ENCODE data around the gene KIF3A. TPM values are rescaled to one million over a fixed set of nuclear protein-coding genes. Genes with fewer than 3 reads are reported as not detected.

The KIF3A gene
- total RNA-seq, 1 donor: 12.7 TPM

DNA sequence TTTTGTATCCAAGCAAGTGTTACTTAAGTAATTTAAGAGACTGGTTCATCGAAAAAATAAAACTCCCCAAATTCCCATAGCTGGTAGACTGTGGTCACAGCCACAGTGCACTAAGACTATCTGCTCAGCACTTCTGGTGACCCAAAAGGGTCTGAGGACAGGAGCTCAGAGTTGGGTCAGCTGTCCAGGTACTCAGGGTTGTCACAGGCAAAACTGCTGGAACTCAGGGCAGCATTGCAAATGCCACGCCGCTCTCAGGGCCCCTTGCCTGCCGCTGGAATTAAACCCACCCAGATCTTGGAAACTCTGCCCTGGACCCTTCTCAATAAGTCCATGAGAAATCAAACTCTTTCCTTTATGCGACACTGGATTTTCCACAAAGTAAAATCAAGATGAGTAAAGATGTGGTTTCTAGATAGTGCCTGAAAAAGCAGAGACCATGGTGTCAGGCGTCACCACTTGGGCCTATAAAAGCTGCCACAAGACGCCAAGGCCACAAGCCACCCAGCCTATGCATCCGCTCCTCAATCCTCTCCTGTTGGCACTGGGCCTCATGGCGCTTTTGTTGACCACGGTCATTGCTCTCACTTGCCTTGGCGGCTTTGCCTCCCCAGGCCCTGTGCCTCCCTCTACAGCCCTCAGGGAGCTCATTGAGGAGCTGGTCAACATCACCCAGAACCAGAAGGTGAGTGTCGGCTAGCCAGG, 79.5 kb downstream of the KIF3A start, which contains the start of gene IL13:
Gene IL13 (plus strand): TSS at position 498 of the 705 bp plus-strand sequence. CDS start 14 bp downstream, at position 512.
- Histone ChIP-seq H3K4me3 (ENCODE audit: insufficient read depth, low read length) (no peak within 1 kb of the TSS), H3K36me3 (ENCODE audit: insufficient read depth, low read length) (no peaks in the 10 kb centered on the region), H3K27ac (ENCODE audit: low read depth, low read length) (no peak within 1 kb of the TSS), H2AFZ (ENCODE audit: low read length) (no peak within 1 kb of the TSS), H3K4me1 (ENCODE audit: insufficient read depth, low read length) (peaks cover 10% of the 10 kb centered on the region), H3K4me2 (ENCODE audit: insufficient read depth, low read length) (no peak within 1 kb of the TSS), H3K79me2 (ENCODE audit: insufficient read depth, low read length) (no peaks in the 10 kb centered on the region), H4K20me1 (ENCODE audit: insufficient read depth, low read length) (no peaks in the 10 kb centered on the region), H3K27me3 (ENCODE audit: insufficient read depth, low read length) (peaks cover 19% of the 10 kb centered on the region), H3K9me3 (ENCODE audit: low read depth, low read length) (no peaks in the 10 kb centered on the region)
- TF ChIP-seq, protein P1, sequence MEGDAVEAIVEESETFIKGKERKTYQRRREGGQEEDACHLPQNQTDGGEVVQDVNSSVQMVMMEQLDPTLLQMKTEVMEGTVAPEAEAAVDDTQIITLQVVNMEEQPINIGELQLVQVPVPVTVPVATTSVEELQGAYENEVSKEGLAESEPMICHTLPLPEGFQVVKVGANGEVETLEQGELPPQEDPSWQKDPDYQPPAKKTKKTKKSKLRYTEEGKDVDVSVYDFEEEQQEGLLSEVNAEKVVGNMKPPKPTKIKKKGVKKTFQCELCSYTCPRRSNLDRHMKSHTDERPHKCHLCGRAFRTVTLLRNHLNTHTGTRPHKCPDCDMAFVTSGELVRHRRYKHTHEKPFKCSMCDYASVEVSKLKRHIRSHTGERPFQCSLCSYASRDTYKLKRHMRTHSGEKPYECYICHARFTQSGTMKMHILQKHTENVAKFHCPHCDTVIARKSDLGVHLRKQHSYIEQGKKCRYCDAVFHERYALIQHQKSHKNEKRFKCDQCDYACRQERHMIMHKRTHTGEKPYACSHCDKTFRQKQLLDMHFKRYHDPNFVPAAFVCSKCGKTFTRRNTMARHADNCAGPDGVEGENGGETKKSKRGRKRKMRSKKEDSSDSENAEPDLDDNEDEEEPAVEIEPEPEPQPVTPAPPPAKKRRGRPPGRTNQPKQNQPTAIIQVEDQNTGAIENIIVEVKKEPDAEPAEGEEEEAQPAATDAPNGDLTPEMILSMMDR (IDR thresholded peaks at IDR 0.05; ENCODE audit: extremely low read depth, low read depth, low read length): no peak
- no peak for DNase-seq (ENCODE audit: insufficient read length, low spot score, missing footprints)

DNA sequence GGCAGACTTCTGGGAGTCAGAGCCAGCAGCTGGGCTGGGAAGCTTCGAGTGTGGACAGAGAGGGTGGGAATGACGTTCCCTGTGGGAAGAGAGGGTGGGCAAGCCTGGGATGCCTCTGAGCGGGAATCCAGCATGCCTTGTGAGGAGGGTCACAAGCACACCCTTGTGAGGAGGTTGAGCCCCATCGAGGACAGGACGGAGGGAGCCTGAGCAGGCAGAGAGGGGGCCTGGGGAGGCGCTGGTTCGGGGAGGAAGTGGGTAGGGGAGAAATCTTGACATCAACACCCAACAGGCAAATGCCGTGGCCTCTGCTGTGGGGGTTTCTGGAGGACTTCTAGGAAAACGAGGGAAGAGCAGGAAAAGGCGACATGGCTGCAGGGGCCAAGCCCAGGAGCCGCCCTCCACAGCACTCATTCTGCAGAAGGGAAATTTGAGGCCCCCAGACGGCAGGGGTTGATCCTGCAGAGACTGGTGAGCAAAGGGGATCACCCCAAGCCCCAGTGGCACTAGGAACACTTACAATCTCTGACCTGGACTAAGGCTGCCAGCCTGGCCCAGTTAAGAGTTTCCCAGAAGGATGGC, 80.5 kb downstream of the KIF3A start:
- Histone ChIP-seq H3K9me3 (ENCODE audit: low read depth, low read length) (no peaks in the 10 kb centered on the region), H3K79me2 (ENCODE audit: insufficient read depth, low read length) (no peaks in the 10 kb centered on the region), H2AFZ (ENCODE audit: low read length) (no peak overlapping the region), H3K36me3 (ENCODE audit: insufficient read depth, low read length) (no peaks in the 10 kb centered on the region), H3K4me2 (ENCODE audit: insufficient read depth, low read length) (peak overlapping the region; percentile 76), H3K4me3 (ENCODE audit: insufficient read depth, low read length) (peak overlapping the region; percentile 65), H3K4me1 (ENCODE audit: insufficient read depth, low read length) (peaks cover 10% of the 10 kb centered on the region), H3K27me3 (ENCODE audit: insufficient read depth, low read length) (peaks cover 19% of the 10 kb centered on the region), H4K20me1 (ENCODE audit: insufficient read depth, low read length) (no peaks in the 10 kb centered on the region), H3K27ac (ENCODE audit: low read depth, low read length) (no peak overlapping the region)
- DNase-seq (ENCODE audit: insufficient read length, low spot score, missing footprints): no peak
- TF ChIP-seq, protein P1 (IDR thresholded peaks at IDR 0.05; ENCODE audit: extremely low read depth, low read depth, low read length): no peak

DNA sequence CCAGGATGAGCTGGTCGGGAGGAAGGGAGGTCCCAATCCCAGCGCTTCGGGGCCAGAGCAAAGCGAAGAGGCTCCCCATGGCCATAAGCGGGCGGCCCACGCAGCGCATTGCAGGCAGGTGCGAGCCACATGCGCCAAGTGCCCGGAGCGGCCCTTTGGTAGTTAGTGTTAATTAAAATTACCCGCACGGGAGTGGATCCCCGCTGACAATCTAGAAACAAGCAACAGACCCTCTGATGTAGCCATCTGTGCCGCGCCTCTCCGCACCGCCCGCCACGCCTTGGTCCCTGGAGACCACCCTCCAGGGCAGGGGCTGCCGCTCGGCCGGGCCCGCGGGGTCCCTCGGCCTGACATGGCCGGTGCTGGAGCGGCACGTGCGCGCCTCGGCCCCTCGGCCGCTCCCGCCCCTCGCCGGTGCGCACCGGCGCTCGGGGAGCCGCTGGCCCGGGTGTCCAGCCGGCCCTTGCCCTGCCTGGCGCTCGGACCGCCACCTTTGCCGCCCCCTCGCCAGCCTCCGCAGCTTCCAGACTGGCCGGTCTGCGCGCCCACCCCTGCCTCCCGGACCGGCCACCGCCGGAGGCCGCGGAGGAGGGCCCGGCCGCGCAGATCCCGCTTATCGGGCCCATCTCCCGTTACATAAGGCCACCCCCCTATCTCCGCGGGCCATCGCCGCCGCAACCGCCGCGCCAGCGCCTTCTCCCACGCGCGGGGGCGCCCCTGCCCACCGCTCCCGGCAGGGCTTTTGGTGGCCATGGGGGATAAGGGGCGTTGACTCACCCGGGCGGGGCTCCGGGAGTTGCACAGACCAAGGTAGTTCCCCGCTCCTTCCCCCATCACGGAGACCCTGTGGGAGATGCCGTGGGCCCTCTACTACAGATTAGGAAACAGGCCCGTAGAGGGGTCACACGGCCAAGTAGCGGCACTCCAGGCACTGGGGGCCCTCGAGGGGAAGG, 81.2 kb downstream of the KIF3A start:
- Histone ChIP-seq H3K27ac (ENCODE audit: low read depth, low read length) (no peak overlapping the region), H3K4me3 (ENCODE audit: insufficient read depth, low read length) (peak overlapping the region; percentile 65), H3K36me3 (ENCODE audit: insufficient read depth, low read length) (no peaks in the 10 kb centered on the region), H4K20me1 (ENCODE audit: insufficient read depth, low read length) (no peaks in the 10 kb centered on the region), H3K79me2 (ENCODE audit: insufficient read depth, low read length) (no peaks in the 10 kb centered on the region), H3K9me3 (ENCODE audit: low read depth, low read length) (no peaks in the 10 kb centered on the region), H3K4me2 (ENCODE audit: insufficient read depth, low read length) (peak overlapping the region; percentile 76), H2AFZ (ENCODE audit: low read length) (peak overlapping the region; percentile 56), H3K4me1 (ENCODE audit: insufficient read depth, low read length) (peaks cover 7% of the 10 kb centered on the region), H3K27me3 (ENCODE audit: insufficient read depth, low read length) (peaks cover 19% of the 10 kb centered on the region)
- TF ChIP-seq, protein P1 (IDR thresholded peaks at IDR 0.05; ENCODE audit: extremely low read depth, low read depth, low read length): no peak
- peak; percentile 92 for DNase-seq (ENCODE audit: insufficient read length, low spot score, missing footprints)

All from osteoblast (primary cell).